ENCODE results near the gene RPRD1B. TPM values are rescaled to one million over a fixed set of nuclear protein-coding genes. Genes with fewer than 3 reads are reported as not detected.

RPRD1B gene
- total RNA-seq, 4 donors from 2014 or later, result 44.5 to 55.4 (median 52.4) TPM

- no peak overlapping the region for H3K4me3 ChIP-seq
- H3K27me3 ChIP-seq, result no peaks in the 10 kb centered on the region
- no peak overlapping the region for H3K27ac ChIP-seq
- peaks cover 0 to 31% (median 0%) of the 10 kb centered on the region in 3 donors for H3K36me3 ChIP-seq
- no peak for DNase-seq
- TF ChIP-seq, protein P1, sequence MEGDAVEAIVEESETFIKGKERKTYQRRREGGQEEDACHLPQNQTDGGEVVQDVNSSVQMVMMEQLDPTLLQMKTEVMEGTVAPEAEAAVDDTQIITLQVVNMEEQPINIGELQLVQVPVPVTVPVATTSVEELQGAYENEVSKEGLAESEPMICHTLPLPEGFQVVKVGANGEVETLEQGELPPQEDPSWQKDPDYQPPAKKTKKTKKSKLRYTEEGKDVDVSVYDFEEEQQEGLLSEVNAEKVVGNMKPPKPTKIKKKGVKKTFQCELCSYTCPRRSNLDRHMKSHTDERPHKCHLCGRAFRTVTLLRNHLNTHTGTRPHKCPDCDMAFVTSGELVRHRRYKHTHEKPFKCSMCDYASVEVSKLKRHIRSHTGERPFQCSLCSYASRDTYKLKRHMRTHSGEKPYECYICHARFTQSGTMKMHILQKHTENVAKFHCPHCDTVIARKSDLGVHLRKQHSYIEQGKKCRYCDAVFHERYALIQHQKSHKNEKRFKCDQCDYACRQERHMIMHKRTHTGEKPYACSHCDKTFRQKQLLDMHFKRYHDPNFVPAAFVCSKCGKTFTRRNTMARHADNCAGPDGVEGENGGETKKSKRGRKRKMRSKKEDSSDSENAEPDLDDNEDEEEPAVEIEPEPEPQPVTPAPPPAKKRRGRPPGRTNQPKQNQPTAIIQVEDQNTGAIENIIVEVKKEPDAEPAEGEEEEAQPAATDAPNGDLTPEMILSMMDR (IDR thresholded peaks at IDR 0.05), result no peak
- TF ChIP-seq POLR2A (IDR thresholded peaks at IDR 0.05), result no peak
- peaks cover 0 to 5% (median 0%) of the 10 kb centered on the region in 4 donors for H3K4me1 ChIP-seq
- no peaks in the 10 kb centered on the region for H3K9me3 ChIP-seq
These were observed 45.8 kb downstream of the RPRD1B start for GRCh38 chr20:38079353-38079752.

- no peaks in the 10 kb centered on the region for H3K4me1 ChIP-seq
- H3K27me3 ChIP-seq, result no peaks in the 10 kb centered on the region
- DNase-seq, result no peak
- H3K4me3 ChIP-seq, result no peak overlapping the region
- no peaks in the 10 kb centered on the region for H3K9me3 ChIP-seq
- no peak for TF ChIP-seq POLR2A (IDR thresholded peaks at IDR 0.05)
- TF ChIP-seq, protein P1 (IDR thresholded peaks at IDR 0.05), result no peak
- H3K27ac ChIP-seq, result no peak overlapping the region
- H3K36me3 ChIP-seq, result peaks cover 0 to 38% (median 0%) of the 10 kb centered on the region in 3 donors
These were observed 48.0 kb downstream of the RPRD1B start for GRCh38 chr20:38081575-38081974.

DNA sequence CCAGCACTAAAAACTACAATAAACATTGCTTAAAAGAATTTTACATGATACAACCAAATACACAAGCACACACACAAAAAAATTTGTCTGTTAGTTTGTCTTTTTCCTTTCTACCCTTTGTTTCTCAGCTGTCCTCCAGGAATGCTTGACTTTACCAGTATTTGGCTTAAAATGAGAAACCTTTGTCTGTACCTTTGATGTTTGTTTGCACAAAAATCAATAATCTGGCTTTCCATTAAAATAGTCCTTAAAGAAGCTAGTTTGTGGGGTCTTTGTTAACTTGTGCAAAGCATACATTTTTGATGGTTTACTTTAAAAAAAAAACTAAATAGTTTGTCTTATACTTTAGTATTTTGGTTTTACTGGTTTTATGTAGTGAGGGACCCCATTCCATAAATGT, 49.3 kb downstream of the RPRD1B start:
- DNase-seq, result no peak
- Histone ChIP-seq H3K4me1 (no peaks in the 10 kb centered on the region), H3K4me3 (no peak overlapping the region), H3K27me3 (no peaks in the 10 kb centered on the region), H3K9me3 (no peaks in the 10 kb centered on the region), H3K27ac (peak overlapping the region in 1 of 4 donors; percentile 64), H3K36me3 (peaks cover 0 to 41% (median 0%) of the 10 kb centered on the region in 3 donors)
- no peak for TF ChIP-seq POLR2A (IDR thresholded peaks at IDR 0.05)
- TF ChIP-seq, protein P1 (IDR thresholded peaks at IDR 0.05), result no peak

GRCh38 chr20:38083338-38084048, 49.9 kb downstream of the RPRD1B start:
- TF ChIP-seq, protein P1 (IDR thresholded peaks at IDR 0.05), result no peak
- no peak for TF ChIP-seq POLR2A (IDR thresholded peaks at IDR 0.05)
- H3K36me3 ChIP-seq, result peaks cover 0 to 47% (median 0%) of the 10 kb centered on the region in 3 donors
- no peaks in the 10 kb centered on the region for H3K9me3 ChIP-seq
- no peak overlapping the region for H3K4me3 ChIP-seq
- H3K4me1 ChIP-seq, result no peaks in the 10 kb centered on the region
- H3K27ac ChIP-seq, result peak overlapping the region in 3 of 4 donors; percentile 28 to 64 (median 48)
- no peaks in the 10 kb centered on the region for H3K27me3 ChIP-seq
- no peak for DNase-seq

DNA sequence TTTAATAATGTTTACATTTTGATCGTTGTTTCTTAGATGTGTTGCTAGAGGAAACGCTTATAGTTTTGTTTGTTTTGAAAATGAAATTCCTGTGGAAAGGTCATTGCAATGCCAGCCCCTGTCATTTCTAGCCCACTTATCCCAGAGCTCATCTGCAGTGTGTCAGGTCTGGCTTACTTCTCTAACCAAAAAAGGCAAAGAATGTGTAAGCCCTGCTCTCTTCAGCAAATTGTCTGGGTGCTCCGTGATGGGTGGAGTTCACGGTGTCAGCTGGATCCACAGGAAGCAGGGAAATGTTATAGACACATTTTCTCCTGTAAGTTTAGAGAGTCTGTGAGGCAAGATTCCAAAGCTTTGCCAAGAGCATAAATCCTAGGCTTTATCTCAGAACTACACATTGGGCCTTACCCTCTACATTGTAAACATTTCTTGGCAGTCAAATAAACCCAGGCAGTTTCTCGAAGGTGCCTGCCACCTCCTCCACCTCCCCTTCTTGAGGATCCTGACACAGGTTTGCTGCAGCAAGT, 50.9 kb downstream of the RPRD1B start:
- no peaks in the 10 kb centered on the region for H3K4me1 ChIP-seq
- TF ChIP-seq, protein P1 (IDR thresholded peaks at IDR 0.05), result no peak
- no peak for TF ChIP-seq POLR2A (IDR thresholded peaks at IDR 0.05)
- no peaks in the 10 kb centered on the region for H3K27me3 ChIP-seq
- peak overlapping the region in 3 of 4 donors; percentile 24 to 64 (median 48) for H3K27ac ChIP-seq
- H3K4me3 ChIP-seq, result no peak overlapping the region
- no peak for DNase-seq
- peaks cover 0 to 47% (median 0%) of the 10 kb centered on the region in 3 donors for H3K36me3 ChIP-seq
- H3K9me3 ChIP-seq, result no peaks in the 10 kb centered on the region

All from Peyer's patch (tissue), 4 donors.